OCI-LY7 (cell line): ENCODE measurements around the gene DYNC1I1. TPM values are rescaled to one million over a fixed set of nuclear protein-coding genes. Genes with fewer than 3 reads are reported as not detected.

ENCODE experiments used
- BruUV-seq: library from RNA; stranded (reverse); fragments of 400-500 nt; replicated peaks from 2 replicates; lab custom pipeline; 2021; lab: Mats Ljungman, UMichigan
- CTCF ChIA-PET: fragments of 300-600 bp; sonication (Branson Sonifier 250); formaldehyde crosslinking; loops from one replicate; lab custom pipeline; 2022; ENCODE audit warnings: antibody characterized with exemption; ENCODE audit not compliant: unreplicated experiment; lab: Charles Lee
- POLR2A ChIA-PET: fragments of 300-600 bp; sonication (Branson Sonifier 250); formaldehyde crosslinking; loops from one replicate; lab custom pipeline; 2022; ENCODE audit warnings: antibody characterized with exemption; lab: Charles Lee
- DNase-seq: peaks from one replicate; pipeline ENCODE4 v3.0.0-alpha.2; 2015; ENCODE audit warnings: low spot score
- H2AFZ ChIP-seq: fragments of 200-600 bp; sonication (generic), shearing (Covaris generic); 2 replicates; pipeline ENCODE4 v1.6.1; 2014; ENCODE audit warnings: mild to moderate bottlenecking, antibody characterized with exemption, low read length, moderate library complexity
- H3K27ac ChIP-seq: fragments of 200-600 bp; sonication (generic); 2 replicates; pipeline ENCODE4 v1.5.1; 2014; ENCODE audit warnings: mixed run types, low read depth, mild to moderate bottlenecking, moderate library complexity, low read length, inconsistent platforms; ENCODE audit not compliant: poor library complexity, severe bottlenecking
- H3K36me3 ChIP-seq: fragments of 200-600 bp; sonication (generic); 2 replicates; pipeline ENCODE4 v1.6.1; 2014; ENCODE audit warnings: mild to moderate bottlenecking, antibody characterized with exemption, low read length, moderate library complexity, mixed read lengths; ENCODE audit not compliant: insufficient read depth
- H3K4me1 ChIP-seq: fragments of 200-600 bp; sonication (generic); 2 replicates; pipeline ENCODE4 v1.5.1; 2014; ENCODE audit warnings: mild to moderate bottlenecking, low read length; ENCODE audit not compliant: insufficient read depth, poor library complexity, severe bottlenecking
- H3K4me2 ChIP-seq: fragments of 200-600 bp; sonication (generic); 2 replicates; pipeline ENCODE4 v1.6.1; 2014; ENCODE audit warnings: mild to moderate bottlenecking, low read length
- H3K4me3 ChIP-seq: fragments of 200-600 bp; sonication (generic); 2 replicates; pipeline ENCODE4 v1.5.1; 2014; ENCODE audit warnings: mild to moderate bottlenecking, low read depth, low read length; ENCODE audit not compliant: poor library complexity, severe bottlenecking
- H3K79me2 ChIP-seq: fragments of 200-600 bp; sonication (generic); 2 replicates; pipeline ENCODE4 v1.6.1; 2016; ENCODE audit warnings: low read depth, mild to moderate bottlenecking, low read length, moderate library complexity, mixed read lengths; ENCODE audit not compliant: insufficient read depth
- H3K9me2 ChIP-seq: fragments of 200-600 bp; sonication (generic); 2 replicates; pipeline ENCODE4 v1.6.1; 2016; ENCODE audit warnings: mild to moderate bottlenecking, low read length, mixed read lengths; ENCODE audit not compliant: insufficient read depth
- H3K9me3 ChIP-seq: fragments of 200-600 bp; sonication (generic); 2 replicates; pipeline ENCODE4 v1.6.1; 2014; ENCODE audit warnings: mild to moderate bottlenecking, mixed run types, low read length, mixed read lengths
- H4K20me1 ChIP-seq: fragments of 200-600 bp; sonication (generic); 2 replicates; pipeline ENCODE4 v1.6.1; 2014; ENCODE audit warnings: mild to moderate bottlenecking, antibody characterized with exemption, low read length, moderate library complexity, mixed read lengths; ENCODE audit not compliant: insufficient read depth
- CTCF ChIP-seq: fragments of 200-600 bp; sonication (generic); conservative IDR thresholded peaks from 2 replicates; pipeline ENCODE4 v1.5.1; 2014; ENCODE audit warnings: mild to moderate bottlenecking, antibody characterized with exemption, low read length, moderate library complexity, mixed read lengths
- EZH2phosphoT487 ChIP-seq: fragments of 200-600 bp; sonication (generic); IDR thresholded peaks from 2 replicates; pipeline ENCODE4 v1.6.1; 2018; ENCODE audit warnings: low read depth, borderline replicate concordance, mild to moderate bottlenecking, mixed run types, antibody characterized with exemption, low read length, moderate library complexity, mixed read lengths
- intact Hi-C: fragments of 100-400 bp; cut with micrococcal nuclease; formaldehyde crosslinking; loops from one replicate; pipeline ENCODE4 v1.10.0; 2022; ENCODE audit not compliant: unreplicated experiment
- total RNA-seq, 2 experiments: library from RNA; depleted of rRNA in 1 of 2; stranded (reverse); fragments of >200 nt in 1 of 2; shearing (Covaris generic) in 1 of 2; gene quantifications; 2 replicates each; pipeline ENCODE4 v1.2.3, GENCODE V29; 2014 to 2022

DYNC1I1 gene
- total RNA-seq, 2 experiments from 2014 or later, result not detected

GRCh38 chr7:95922191-95922590 is 149.8 kb downstream of the DYNC1I1 start:
- POLR2A ChIA-PET, result interaction anchor here (0.9 to 1.6 kb wide), 2 partner anchors 9 to 10 kb away, joined by 3 to 4 read pairs; no protein-coding TSS in a partner anchor
- no peak overlapping the region for H2AFZ ChIP-seq
- H3K9me2 ChIP-seq, result no peaks in the 10 kb centered on the region
- no peaks in the 10 kb centered on the region for H4K20me1 ChIP-seq
- no peak overlapping the region for H3K27ac ChIP-seq
- H3K79me2 ChIP-seq, result no peaks in the 10 kb centered on the region
- BruUV-seq, result no TSS peak
- intact Hi-C loops, result no loop called here
- no peak overlapping the region for H3K4me3 ChIP-seq
- CTCF ChIA-PET, result no interaction called here
- H3K36me3 ChIP-seq, result no peaks in the 10 kb centered on the region
- H3K4me1 ChIP-seq, result no peaks in the 10 kb centered on the region
- DNase-seq, result no peak
- no peak overlapping the region for H3K4me2 ChIP-seq
- TF ChIP-seq EZH2phosphoT487, result no peak
- TF ChIP-seq CTCF, result no peak
- H3K9me3 ChIP-seq, result no peaks in the 10 kb centered on the region

- Histone ChIP-seq H3K4me2 (no peak overlapping the region), H3K4me1 (no peaks in the 10 kb centered on the region), H3K4me3 (no peak overlapping the region), H2AFZ (no peak overlapping the region), H3K36me3 (no peaks in the 10 kb centered on the region), H4K20me1 (no peaks in the 10 kb centered on the region), H3K9me3 (no peaks in the 10 kb centered on the region), H3K79me2 (no peaks in the 10 kb centered on the region), H3K27ac (no peak overlapping the region), H3K9me2 (no peaks in the 10 kb centered on the region)
- no peak for TF ChIP-seq CTCF
- no peak for TF ChIP-seq EZH2phosphoT487
- ChIA-PET CTCF (no interaction called here), POLR2A (no interaction called here)
- DNase-seq, result no peak
- no TSS peak for BruUV-seq
- intact Hi-C loops, result no loop called here
These were observed 152.9 kb downstream of the DYNC1I1 start for GRCh38 chr7:95925236-95925635.

- no peak overlapping the region for H2AFZ ChIP-seq
- no peak overlapping the region for H3K27ac ChIP-seq
- ChIA-PET POLR2A (interaction anchor here (0.5 kb wide), 2 partner anchors 76 to 1953 kb away, joined by 3 to 4 read pairs; no protein-coding TSS in a partner anchor), CTCF (no interaction called here)
- intact Hi-C loops, result no loop called here
- H3K4me1 ChIP-seq, result no peaks in the 10 kb centered on the region
- H3K9me3 ChIP-seq, result no peaks in the 10 kb centered on the region
- BruUV-seq, result no TSS peak
- no peak overlapping the region for H3K4me2 ChIP-seq
- DNase-seq, result no peak
- TF ChIP-seq EZH2phosphoT487 (no peak), CTCF (no peak)
- no peaks in the 10 kb centered on the region for H3K9me2 ChIP-seq
- H4K20me1 ChIP-seq, result no peaks in the 10 kb centered on the region
- H3K4me3 ChIP-seq, result no peak overlapping the region
- no peaks in the 10 kb centered on the region for H3K36me3 ChIP-seq
- no peaks in the 10 kb centered on the region for H3K79me2 ChIP-seq
These were observed 153.6 kb downstream of the DYNC1I1 start for GRCh38 chr7:95925971-95926370.
